IPS DF 6.9 (cell line): Measurements from ENCODE around the gene CYTH3.
"Not testable (repeated sequence)": the region's sequence is repeated elsewhere in the genome, so short reads cannot be mapped to it uniquely, and the experiment has no call there.

Experiments
- DNase-seq: peaks from one replicate; pipeline ENCODE4 v3.0.0-alpha.2; 2013; ENCODE audit warnings: low read depth, low spot score
- H3K27ac ChIP-seq: one replicate; pipeline ENCODE4 v1.5.1; 2013; ENCODE audit warnings: low read length, control low read depth
- H3K27me3 ChIP-seq: 2 replicates; pipeline ENCODE4 v1.6.1; 2013; ENCODE audit warnings: mild to moderate bottlenecking, low read length; ENCODE audit not compliant: control insufficient read depth, insufficient read depth
- H3K36me3 ChIP-seq: 2 replicates; pipeline ENCODE4 v1.6.1; 2013; ENCODE audit warnings: low read length; ENCODE audit not compliant: control insufficient read depth, insufficient read depth
- H3K4me1 ChIP-seq: 2 replicates; pipeline ENCODE4 v1.6.1; 2013; ENCODE audit warnings: low read length; ENCODE audit not compliant: control insufficient read depth, insufficient read depth
- H3K4me3 ChIP-seq: 2 replicates; pipeline ENCODE4 v1.5.1; 2013; ENCODE audit warnings: mild to moderate bottlenecking, low read length
- H3K9me3 ChIP-seq: 2 replicates; pipeline ENCODE4 v1.6.1; 2013; ENCODE audit warnings: low read length, inconsistent platforms; ENCODE audit not compliant: control insufficient read depth, insufficient read depth
- WGBS: extraction: QIAGEN DNeasy Blood & Tissue Kit; methylation state at CpG from one replicate; pipeline ENCODE4 v1.1.7; 2013; ENCODE audit warnings: mixed read lengths, missing lambda C conversion rate; ENCODE audit not compliant: insufficient read length, insufficient coverage; 5-methylcytosine and 5-hydroxymethylcytosine counted together

Gene CYTH3

GRCh38 chr7:6198689-6199595, 73.5 kb downstream of the CYTH3 start:
- Histone ChIP-seq H3K36me3 (no peaks in the 10 kb centered on the region), H3K4me1 (no peaks in the 10 kb centered on the region), H3K4me3 (no peak overlapping the region), H3K27ac (no peak overlapping the region), H3K9me3 (no peaks in the 10 kb centered on the region), H3K27me3 (no peaks in the 10 kb centered on the region)
- WGBS = no CpG with 5 or more reads among the region's 4 CpGs
- no peak for DNase-seq

- no peak for DNase-seq
- H3K4me1 ChIP-seq = no peaks in the 10 kb centered on the region
- WGBS = no CpG with 5 or more reads among the region's 8 CpGs
- no peaks in the 10 kb centered on the region for H3K9me3 ChIP-seq
- no peaks in the 10 kb centered on the region for H3K27me3 ChIP-seq
- no peak overlapping the region for H3K4me3 ChIP-seq
- no peak overlapping the region for H3K27ac ChIP-seq
- H3K36me3 ChIP-seq = no peaks in the 10 kb centered on the region
Measured at GRCh38 chr7:6197801-6198551, 74.4 kb downstream of the CYTH3 start.

GRCh38 chr7:6193709-6194108, 78.7 kb downstream of the CYTH3 start:
- no CpG with 5 or more reads among the region's 8 CpGs for WGBS
- no peaks in the 10 kb centered on the region for H3K4me1 ChIP-seq
- DNase-seq = no peak
- no peak overlapping the region for H3K4me3 ChIP-seq
- no peaks in the 10 kb centered on the region for H3K27me3 ChIP-seq
- no peaks in the 10 kb centered on the region for H3K9me3 ChIP-seq
- H3K36me3 ChIP-seq = no peaks in the 10 kb centered on the region
- H3K27ac ChIP-seq = no peak overlapping the region

GRCh38 chr7:6190563-6190962, 81.9 kb downstream of the CYTH3 start:
- H3K27ac ChIP-seq, H3K9me3 ChIP-seq, H3K4me1 ChIP-seq, H3K36me3 ChIP-seq, DNase-seq, H3K27me3 ChIP-seq, H3K4me3 ChIP-seq: not testable (repeated sequence)
- no CpG with 5 or more reads among the region's 7 CpGs for WGBS

- H3K4me1 ChIP-seq = no peaks in the 10 kb centered on the region
- H3K9me3 ChIP-seq = no peaks in the 10 kb centered on the region
- no peak overlapping the region for H3K27ac ChIP-seq
- no peaks in the 10 kb centered on the region for H3K36me3 ChIP-seq
- no peak for DNase-seq
- H3K27me3 ChIP-seq = no peaks in the 10 kb centered on the region
- no peak overlapping the region for H3K4me3 ChIP-seq
- WGBS = no CpG with 5 or more reads among the region's 5 CpGs
Measured at GRCh38 chr7:6188389-6188788, 84.0 kb downstream of the CYTH3 start.

- no peaks in the 10 kb centered on the region for H3K36me3 ChIP-seq
- no peak for DNase-seq
- WGBS = no CpG with 5 or more reads among the region's 11 CpGs
Measured at GRCh38 chr7:6186577-6186976, 85.8 kb downstream of the CYTH3 start.

GRCh38 chr7:6182993-6183392, 89.4 kb downstream of the CYTH3 start:
- WGBS = no CpG with 5 or more reads among the region's 10 CpGs
- no peaks in the 10 kb centered on the region for H3K9me3 ChIP-seq
- H3K4me3 ChIP-seq = no peak overlapping the region
- no peaks in the 10 kb centered on the region for H3K4me1 ChIP-seq
- DNase-seq = no peak
- no peaks in the 10 kb centered on the region for H3K36me3 ChIP-seq
- no peak overlapping the region for H3K27ac ChIP-seq
- no peaks in the 10 kb centered on the region for H3K27me3 ChIP-seq

More at GRCh38 chr7:6186577-6186976, 85.8 kb downstream of the CYTH3 start:
- H3K4me1 ChIP-seq = no peaks in the 10 kb centered on the region
- no peaks in the 10 kb centered on the region for H3K27me3 ChIP-seq
- H3K4me3 ChIP-seq = no peak overlapping the region
- H3K9me3 ChIP-seq = no peaks in the 10 kb centered on the region
- no peak overlapping the region for H3K27ac ChIP-seq

GRCh38 chr7:6181136-6181535, 91.3 kb downstream of the CYTH3 start:
- no peaks in the 10 kb centered on the region for H3K27me3 ChIP-seq
- WGBS = no CpG with 5 or more reads among the region's 1 CpG
- H3K4me1 ChIP-seq = no peaks in the 10 kb centered on the region
- H3K9me3 ChIP-seq = no peaks in the 10 kb centered on the region
- no peak for DNase-seq
- no peaks in the 10 kb centered on the region for H3K36me3 ChIP-seq
- no peak overlapping the region for H3K4me3 ChIP-seq
- no peak overlapping the region for H3K27ac ChIP-seq

- DNase-seq = no peak
- Histone ChIP-seq H3K27ac (no peak overlapping the region), H3K27me3 (no peaks in the 10 kb centered on the region), H3K9me3 (no peaks in the 10 kb centered on the region), H3K4me3 (no peak overlapping the region), H3K36me3 (no peaks in the 10 kb centered on the region), H3K4me1 (no peaks in the 10 kb centered on the region)
- no CpG with 5 or more reads among the region's 8 CpGs for WGBS
Measured at GRCh38 chr7:6180344-6180725, 92.1 kb downstream of the CYTH3 start.

GRCh38 chr7:6179620-6180343, 92.6 kb downstream of the CYTH3 start:
- Histone ChIP-seq H3K4me1 (no peaks in the 10 kb centered on the region), H3K27ac (no peak overlapping the region)
- 100% methylated on average over 1 of the region's 3 CpGs for WGBS

More at GRCh38 chr7:6179620-6180343, 92.6 kb downstream of the CYTH3 start:
- DNase-seq = no peak
- no peaks in the 10 kb centered on the region for H3K36me3 ChIP-seq
- H3K9me3 ChIP-seq = no peaks in the 10 kb centered on the region
- H3K4me3 ChIP-seq = no peak overlapping the region
- H3K27me3 ChIP-seq = no peaks in the 10 kb centered on the region
